Head of caudate nucleus (tissue), 42 donors: ENCODE data around the gene TMEM94.
"Not testable (repeated sequence)": the region's sequence is repeated elsewhere in the genome, so short reads cannot be mapped to it uniquely, and the experiment has no call there.

ENCODE experiments used
- DNase-seq, 42 donors: peaks; one replicate each; pipeline versions ENCODE4 v3.0.0 to v3.0.0-alpha.2; 2020 to 2021; ENCODE audit warnings: mixed read lengths in 7 of 42
- intact Hi-C: fragments of 100-400 bp; cut with DNase I; formaldehyde crosslinking; loops from one replicate; pipeline ENCODE4 v1.15.0; 2022

The TMEM94 gene

GRCh38 chr17:75442168-75443103 is 14.0 kb upstream of the TMEM94 start:
- intact Hi-C loops, result no loop called here

GRCh38 chr17:75445296-75445695 is 11.1 kb upstream of the TMEM94 start:
- DNase-seq, result no peak
- intact Hi-C loops, result no loop called here

More at GRCh38 chr17:75442168-75443103, 14.0 kb upstream of the TMEM94 start:
- DNase-seq, result no peak

GRCh38 chr17:75445896-75446295 is 10.5 kb upstream of the TMEM94 start:
- intact Hi-C loops, DNase-seq: not testable (repeated sequence)

- intact Hi-C loops, result no loop called here
- DNase-seq, result no peak
Observed at GRCh38 chr17:75447951-75448856, 8.2 kb upstream of the TMEM94 start.

GRCh38 chr17:75450270-75450669 is 6.2 kb upstream of the TMEM94 start:
- intact Hi-C loops, result no loop called here
- DNase-seq, result no peak

GRCh38 chr17:75454193-75454592 is 2.2 kb upstream of the TMEM94 start:
- intact Hi-C loops, result no loop called here
- no peak for DNase-seq

- intact Hi-C loops, result loop anchor here (5.0 kb wide), 1 partner anchor 63 kb away; the partner anchor contains the start of genes CASKIN2 and TSEN54
- DNase-seq, result not testable (repeated sequence)
Observed at GRCh38 chr17:75454672-75455071, 1.8 kb upstream of the TMEM94 start.

GRCh38 chr17:75456039-75456416 is 407 bp upstream of the TMEM94 start:
- intact Hi-C loops, result loop anchor here (5.0 kb wide), 1 partner anchor 61 kb away; the partner anchor contains the start of genes CASKIN2 and TSEN54

GRCh38 chr17:75457047-75457654 is 716 bp downstream of the TMEM94 start:
- DNase-seq, result peak in 41 of 42 donors; percentile 29 to 85 (median 67)
- intact Hi-C loops, result loop anchor here (5.0 kb wide), 1 partner anchor 60 kb away; the partner anchor contains the start of genes CASKIN2 and TSEN54

More at GRCh38 chr17:75456039-75456416, 407 bp upstream of the TMEM94 start:
- peak in 9 of 42 donors; percentile 20 to 51 (median 39) for DNase-seq

GRCh38 chr17:75459246-75459589 is 2.8 kb downstream of the TMEM94 start:
- no peak for DNase-seq
- intact Hi-C loops, result loop anchor here (5.0 kb wide), 1 partner anchor 58 kb away; the partner anchor contains the start of genes CASKIN2 and TSEN54

GRCh38 chr17:75459590-75460267 is 3.3 kb downstream of the TMEM94 start:
- intact Hi-C loops, result loop anchor here (5.0 kb wide), 1 partner anchor 58 kb away; the partner anchor contains the start of genes CASKIN2 and TSEN54
- DNase-seq, result peak in 4 of 42 donors; percentile 25 to 58 (median 40)

GRCh38 chr17:75460295-75460694 is 3.9 kb downstream of the TMEM94 start:
- DNase-seq, result no peak
- intact Hi-C loops, result no loop called here

GRCh38 chr17:75463603-75464002 is 7.2 kb downstream of the TMEM94 start:
- intact Hi-C loops, result no loop called here
- DNase-seq, result no peak

- intact Hi-C loops, result no loop called here
- DNase-seq, result no peak
Observed at GRCh38 chr17:75465039-75465438, 8.6 kb downstream of the TMEM94 start.

GRCh38 chr17:75468291-75468754 is 11.9 kb downstream of the TMEM94 start:
- peak in 18 of 42 donors; percentile 16 to 74 (median 48) for DNase-seq
- intact Hi-C loops, result no loop called here

GRCh38 chr17:75468779-75469373 is 12.4 kb downstream of the TMEM94 start:
- intact Hi-C loops, result no loop called here
- DNase-seq, result no peak

GRCh38 chr17:75471207-75471606 is 14.8 kb downstream of the TMEM94 start:
- intact Hi-C loops, result no loop called here

GRCh38 chr17:75472119-75472518 is 15.7 kb downstream of the TMEM94 start:
- intact Hi-C loops, result no loop called here

More at GRCh38 chr17:75471207-75471606, 14.8 kb downstream of the TMEM94 start:
- DNase-seq, result no peak

More at GRCh38 chr17:75472119-75472518, 15.7 kb downstream of the TMEM94 start:
- no peak for DNase-seq
